BLaER1 (cell line): ENCODE results near the gene ARHGEF10L.

ENCODE experiments used
- H3K27ac ChIP-seq: shearing (Covaris generic); formaldehyde crosslinking; 2 replicates; pipeline ENCODE4 v1.8.1; 2022
- H3K27me3 ChIP-seq: shearing (Covaris generic); formaldehyde crosslinking; 2 replicates; pipeline ENCODE4 v1.8.1; 2022
- H3K36me3 ChIP-seq: shearing (Covaris generic); formaldehyde crosslinking; 2 replicates; pipeline ENCODE4 v1.8.1; 2022
- H3K4me1 ChIP-seq: shearing (Covaris generic); formaldehyde crosslinking; 2 replicates; pipeline ENCODE4 v1.8.1; 2022
- H3K4me2 ChIP-seq: shearing (Covaris generic); formaldehyde crosslinking; 2 replicates; pipeline ENCODE4 v1.8.1; 2022
- H3K4me3 ChIP-seq: shearing (Covaris generic); formaldehyde crosslinking; 2 replicates; pipeline ENCODE4 v1.8.1; 2022
- H3K9ac ChIP-seq: shearing (Covaris generic); formaldehyde crosslinking; 2 replicates; pipeline ENCODE4 v1.8.1; 2022
- H3K9me3 ChIP-seq: shearing (Covaris generic); formaldehyde crosslinking; 2 replicates; pipeline ENCODE4 v1.8.1; 2022
- H4K20me1 ChIP-seq: shearing (Covaris generic); formaldehyde crosslinking; 2 replicates; pipeline ENCODE4 v1.8.1; 2022
- Cebpa-rat ChIP-seq: shearing (Covaris generic); IDR thresholded peaks from 2 replicates; pipeline ENCODE4 v1.8.1; 2022

Gene ARHGEF10L

GRCh38 chr1:17640393-17640792 lies 100.9 kb downstream of the ARHGEF10L start:
- H3K4me1 ChIP-seq, result peaks cover 27% of the 10 kb centered on the region
- H3K9ac ChIP-seq, result no peak overlapping the region
- peaks cover 44% of the 10 kb centered on the region for H3K36me3 ChIP-seq
- no peaks in the 10 kb centered on the region for H3K27me3 ChIP-seq
- no peak overlapping the region for H3K27ac ChIP-seq
- peaks cover 13% of the 10 kb centered on the region for H4K20me1 ChIP-seq
- no peak overlapping the region for H3K4me2 ChIP-seq
- no peaks in the 10 kb centered on the region for H3K9me3 ChIP-seq
- no peak overlapping the region for H3K4me3 ChIP-seq
- no peak for TF ChIP-seq Cebpa-rat

- peaks cover 50% of the 10 kb centered on the region for H3K36me3 ChIP-seq
- H3K27ac ChIP-seq, result no peak overlapping the region
- peaks cover 21% of the 10 kb centered on the region for H3K4me1 ChIP-seq
- H4K20me1 ChIP-seq, result peaks cover 7% of the 10 kb centered on the region; the same call in 1 of the 2 replicates
- no peaks in the 10 kb centered on the region for H3K27me3 ChIP-seq
- no peak for TF ChIP-seq Cebpa-rat
- no peak overlapping the region for H3K9ac ChIP-seq
- H3K4me2 ChIP-seq, result no peak overlapping the region
- H3K9me3 ChIP-seq, result no peaks in the 10 kb centered on the region
- H3K4me3 ChIP-seq, result no peak overlapping the region
Measured at GRCh38 chr1:17640975-17641374, 101.5 kb downstream of the ARHGEF10L start.

GRCh38 chr1:17642169-17642568 lies 102.7 kb downstream of the ARHGEF10L start:
- no peak overlapping the region for H3K4me2 ChIP-seq
- no peak overlapping the region for H3K9ac ChIP-seq
- TF ChIP-seq Cebpa-rat, result no peak
- H3K27me3 ChIP-seq, result no peaks in the 10 kb centered on the region
- no peaks in the 10 kb centered on the region for H4K20me1 ChIP-seq
- H3K27ac ChIP-seq, result no peak overlapping the region
- peaks cover 52% of the 10 kb centered on the region for H3K36me3 ChIP-seq
- H3K4me1 ChIP-seq, result peaks cover 9% of the 10 kb centered on the region
- H3K4me3 ChIP-seq, result no peak overlapping the region
- H3K9me3 ChIP-seq, result no peaks in the 10 kb centered on the region

DNA sequence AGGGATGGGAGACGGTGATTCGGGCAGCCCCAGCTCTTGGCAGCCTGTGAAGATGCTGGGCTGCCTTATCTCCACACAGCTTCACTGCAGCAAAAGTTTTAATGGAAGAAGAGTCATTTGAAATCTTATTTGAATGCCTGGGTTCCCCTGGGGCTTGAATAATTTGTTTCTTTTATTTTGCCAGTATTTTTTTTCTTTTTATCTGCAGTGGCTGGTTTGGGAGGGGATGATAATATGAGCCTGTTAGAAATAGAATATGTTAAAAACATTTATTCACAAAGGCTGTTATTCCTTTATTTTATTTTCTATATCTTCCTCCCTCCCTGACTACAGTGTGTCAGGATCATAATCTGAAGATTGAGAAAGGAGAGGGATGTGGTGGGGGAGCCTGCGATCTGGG lies 103.4 kb downstream of the ARHGEF10L start:
- Histone ChIP-seq H3K27me3 (no peaks in the 10 kb centered on the region), H4K20me1 (no peaks in the 10 kb centered on the region), H3K9ac (no peak overlapping the region), H3K9me3 (no peaks in the 10 kb centered on the region), H3K36me3 (peaks cover 48% of the 10 kb centered on the region), H3K4me3 (no peak overlapping the region), H3K4me1 (peaks cover 7% of the 10 kb centered on the region), H3K27ac (no peak overlapping the region), H3K4me2 (no peak overlapping the region)
- TF ChIP-seq Cebpa-rat, result no peak

DNA sequence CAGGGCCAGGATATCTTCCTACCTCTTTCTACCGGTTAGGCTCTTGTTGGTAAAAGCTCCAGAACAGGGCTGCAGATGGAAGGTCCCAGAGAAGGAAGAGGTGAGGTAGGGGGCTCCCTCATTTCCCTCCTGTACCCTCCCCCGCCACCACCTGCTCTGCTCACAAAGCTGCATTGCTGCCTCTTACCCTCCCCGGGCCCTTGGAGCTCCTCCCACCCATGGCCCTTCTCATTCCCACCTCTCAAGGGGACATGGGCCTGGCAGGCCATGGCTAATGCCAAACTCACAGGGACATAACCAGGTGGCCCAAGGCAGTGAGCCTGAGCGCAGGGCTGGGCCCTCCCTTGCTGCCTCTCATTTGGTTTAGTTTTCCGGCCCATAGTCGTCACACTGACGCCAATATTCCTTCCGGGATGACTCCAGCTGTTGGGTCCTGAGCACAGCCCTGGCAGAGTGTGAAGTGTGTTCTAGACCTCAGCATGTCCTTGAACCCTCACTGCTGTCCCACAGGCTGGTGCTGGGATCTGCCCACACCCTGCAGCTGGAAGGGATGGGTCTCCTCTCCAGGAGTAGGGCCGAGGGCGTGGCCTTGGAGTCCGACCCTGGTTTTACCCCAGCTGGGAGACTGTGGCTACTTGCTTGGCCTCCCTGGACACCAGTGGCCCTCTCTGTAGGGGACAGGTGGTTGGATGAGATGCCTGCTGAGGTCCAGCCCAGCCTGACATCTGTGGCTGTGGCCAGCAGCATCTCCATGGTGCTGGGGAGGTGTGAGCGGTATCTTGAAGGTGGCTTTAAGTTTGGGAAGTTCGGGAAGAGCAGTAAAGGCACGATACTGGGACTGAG lies 104.6 kb downstream of the ARHGEF10L start:
- Histone ChIP-seq H3K9ac (no peak overlapping the region), H3K27me3 (no peaks in the 10 kb centered on the region), H4K20me1 (no peaks in the 10 kb centered on the region), H3K4me3 (no peak overlapping the region), H3K4me1 (peaks cover 7% of the 10 kb centered on the region), H3K4me2 (no peak overlapping the region), H3K9me3 (no peaks in the 10 kb centered on the region), H3K27ac (no peak overlapping the region), H3K36me3 (peaks cover 47% of the 10 kb centered on the region)
- no peak for TF ChIP-seq Cebpa-rat

- Histone ChIP-seq H3K9ac (no peak overlapping the region), H3K9me3 (no peaks in the 10 kb centered on the region), H3K27me3 (no peaks in the 10 kb centered on the region), H3K27ac (no peak overlapping the region), H3K4me1 (no peaks in the 10 kb centered on the region), H3K4me2 (no peak overlapping the region), H4K20me1 (no peaks in the 10 kb centered on the region), H3K4me3 (no peak overlapping the region), H3K36me3 (peaks cover 42% of the 10 kb centered on the region)
- no peak for TF ChIP-seq Cebpa-rat
Measured at GRCh38 chr1:17645068-17645911, 105.8 kb downstream of the ARHGEF10L start.

DNA sequence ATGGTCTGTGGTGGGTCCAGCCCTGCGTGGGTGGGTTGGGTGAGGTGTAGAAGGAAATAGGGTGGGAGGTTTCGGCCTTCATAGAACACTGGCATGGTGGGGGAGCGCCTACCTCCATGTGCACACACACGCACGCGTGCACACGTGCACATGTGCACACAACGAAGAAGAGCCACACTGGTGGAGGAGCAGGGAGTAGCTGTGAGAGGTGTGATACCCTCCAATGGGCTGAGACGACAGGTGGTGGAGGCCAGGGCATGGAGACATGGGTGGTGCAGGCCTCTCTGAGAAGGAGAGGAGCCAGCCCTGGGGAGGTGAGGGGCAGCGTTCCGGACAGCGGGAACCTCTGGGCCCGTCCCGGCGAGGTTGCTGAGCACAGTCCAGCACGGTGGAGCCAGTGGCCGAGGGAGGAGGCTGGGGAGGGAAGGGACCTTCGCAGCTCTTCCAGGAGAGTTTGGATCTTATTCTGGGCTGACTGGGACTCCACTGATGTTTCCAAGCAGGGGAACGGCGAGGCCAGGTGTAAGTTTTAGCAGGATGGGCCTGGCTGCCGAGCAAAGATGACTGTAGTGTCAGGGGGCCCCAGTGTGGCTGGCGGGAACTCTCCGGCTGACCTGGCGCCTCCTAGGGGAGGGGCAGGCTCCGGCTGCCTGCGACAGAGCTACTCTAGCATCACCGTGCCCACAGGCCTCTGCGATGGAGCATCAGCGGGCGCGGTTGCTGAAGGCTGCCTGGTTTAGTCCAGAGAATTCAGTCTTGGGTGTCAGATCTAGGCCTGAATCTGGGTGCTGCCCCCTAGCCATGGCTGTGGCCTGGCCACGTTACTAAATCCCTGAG lies 107.2 kb downstream of the ARHGEF10L start:
- Histone ChIP-seq H3K27ac (no peak overlapping the region), H4K20me1 (no peaks in the 10 kb centered on the region), H3K4me3 (no peak overlapping the region), H3K27me3 (no peaks in the 10 kb centered on the region), H3K4me2 (no peak overlapping the region), H3K9me3 (no peaks in the 10 kb centered on the region), H3K4me1 (no peaks in the 10 kb centered on the region), H3K36me3 (peaks cover 34% of the 10 kb centered on the region), H3K9ac (no peak overlapping the region)
- no peak for TF ChIP-seq Cebpa-rat

- Histone ChIP-seq H3K4me2 (no peak overlapping the region), H3K4me1 (no peaks in the 10 kb centered on the region), H3K9ac (no peak overlapping the region), H3K36me3 (peaks cover 35% of the 10 kb centered on the region), H3K4me3 (no peak overlapping the region), H3K9me3 (no peaks in the 10 kb centered on the region), H3K27ac (no peak overlapping the region), H3K27me3 (no peaks in the 10 kb centered on the region), H4K20me1 (no peaks in the 10 kb centered on the region)
- TF ChIP-seq Cebpa-rat, result no peak
Measured at GRCh38 chr1:17648457-17649145, 109.1 kb downstream of the ARHGEF10L start.
